ENCODE measurements around the gene ETS1.

Gene ETS1

GRCh38 chr11:128619540-128620308 lies 32.4 kb upstream of the ETS1 start:
- DNase-seq = no peak

GRCh38 chr11:128619007-128619406 lies 31.6 kb upstream of the ETS1 start:
- DNase-seq = no peak

- DNase-seq = no peak
These were observed 31.2 kb upstream of the ETS1 start for GRCh38 chr11:128618603-128619002.

GRCh38 chr11:128616161-128616560 lies 28.8 kb upstream of the ETS1 start:
- no peak for DNase-seq

GRCh38 chr11:128615612-128616011 lies 28.3 kb upstream of the ETS1 start:
- DNase-seq = no peak

GRCh38 chr11:128615076-128615475 lies 27.7 kb upstream of the ETS1 start:
- DNase-seq = no peak

- no peak for DNase-seq
These were observed 26.7 kb upstream of the ETS1 start for GRCh38 chr11:128614026-128614425.

- no peak for DNase-seq
These were observed 26.1 kb upstream of the ETS1 start for GRCh38 chr11:128613300-128613995.

- no peak for DNase-seq
These were observed 23.6 kb upstream of the ETS1 start for GRCh38 chr11:128610721-128611617.

- DNase-seq = no peak
These were observed 22.4 kb upstream of the ETS1 start for GRCh38 chr11:128609785-128610184.

GRCh38 chr11:128608746-128609407 lies 21.5 kb upstream of the ETS1 start:
- DNase-seq = no peak

- no peak for DNase-seq
These were observed 20.5 kb upstream of the ETS1 start for GRCh38 chr11:128607819-128608218.

GRCh38 chr11:128604723-128605122 lies 17.4 kb upstream of the ETS1 start:
- DNase-seq = no peak

GRCh38 chr11:128603752-128604414 lies 16.5 kb upstream of the ETS1 start:
- no peak for DNase-seq

GRCh38 chr11:128603003-128603696 lies 15.8 kb upstream of the ETS1 start:
- no peak for DNase-seq

GRCh38 chr11:128599729-128600128 lies 12.4 kb upstream of the ETS1 start:
- DNase-seq = no peak

GRCh38 chr11:128598506-128599150 lies 11.3 kb upstream of the ETS1 start:
- DNase-seq = no peak

GRCh38 chr11:128598096-128598495 lies 10.7 kb upstream of the ETS1 start:
- DNase-seq = no peak

GRCh38 chr11:128597209-128597608 lies 9.9 kb upstream of the ETS1 start:
- no peak for DNase-seq

GRCh38 chr11:128596250-128596649 lies 8.9 kb upstream of the ETS1 start:
- DNase-seq = no peak

GRCh38 chr11:128595775-128596174 lies 8.4 kb upstream of the ETS1 start:
- DNase-seq = no peak

Measured in right kidney (tissue), 1 donor.